ENCODE data around the gene NGDN.
"Not testable (repeated sequence)": the region's sequence is repeated elsewhere in the genome, so short reads cannot be mapped to it uniquely, and the experiment has no call there.

The NGDN gene, protein sequence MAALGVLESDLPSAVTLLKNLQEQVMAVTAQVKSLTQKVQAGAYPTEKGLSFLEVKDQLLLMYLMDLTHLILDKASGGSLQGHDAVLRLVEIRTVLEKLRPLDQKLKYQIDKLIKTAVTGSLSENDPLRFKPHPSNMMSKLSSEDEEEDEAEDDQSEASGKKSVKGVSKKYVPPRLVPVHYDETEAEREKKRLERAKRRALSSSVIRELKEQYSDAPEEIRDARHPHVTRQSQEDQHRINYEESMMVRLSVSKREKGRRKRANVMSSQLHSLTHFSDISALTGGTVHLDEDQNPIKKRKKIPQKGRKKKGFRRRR

DNA sequence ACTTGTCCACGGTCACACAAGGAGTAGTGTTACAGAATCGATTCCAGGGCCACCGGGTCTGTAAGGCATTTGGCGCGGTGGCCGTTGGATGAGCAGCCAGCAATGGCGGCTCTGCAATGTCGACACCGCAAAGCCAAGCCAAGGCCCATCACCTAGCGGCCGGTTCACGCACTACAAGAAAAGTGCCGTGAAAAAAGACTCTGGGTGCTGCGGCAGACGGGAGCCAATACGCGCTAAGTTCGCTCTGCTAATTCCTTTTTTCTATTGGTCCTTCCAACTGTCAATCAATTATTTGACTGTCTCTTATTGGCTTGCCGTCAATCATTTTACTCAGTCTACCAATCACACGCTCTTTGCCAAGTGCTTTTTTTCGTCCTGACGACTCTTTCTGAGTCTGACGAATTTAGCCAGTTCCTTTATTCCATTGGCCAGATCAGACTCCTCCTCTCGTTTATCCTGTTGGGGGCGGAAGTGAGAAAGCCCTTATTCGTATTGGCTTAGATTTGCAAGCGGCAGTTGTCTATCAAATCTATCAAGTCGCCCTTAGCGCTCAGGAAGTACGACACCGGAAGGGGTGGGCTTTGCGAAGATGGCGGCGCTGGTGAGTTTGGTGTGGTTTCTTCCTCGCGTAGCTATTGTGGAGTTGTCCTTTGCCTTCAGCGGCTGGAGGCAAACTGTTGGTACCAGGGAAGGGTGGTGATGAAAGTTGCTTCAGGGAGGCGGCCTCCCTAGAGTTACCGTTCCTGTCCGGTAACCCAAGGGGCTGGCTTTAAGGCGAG lies at the start of gene NGDN:
NGDN (plus strand) TSS at position 577 of the 779 bp plus-strand sequence; CDS start at position 590, 13 bp downstream.
- DNase-seq: peak; percentile 77 to 100 (median 94)

GRCh38 chr14:23421594-23421993 lies 47.9 kb upstream of the NGDN start:
- no peak for DNase-seq

DNA sequence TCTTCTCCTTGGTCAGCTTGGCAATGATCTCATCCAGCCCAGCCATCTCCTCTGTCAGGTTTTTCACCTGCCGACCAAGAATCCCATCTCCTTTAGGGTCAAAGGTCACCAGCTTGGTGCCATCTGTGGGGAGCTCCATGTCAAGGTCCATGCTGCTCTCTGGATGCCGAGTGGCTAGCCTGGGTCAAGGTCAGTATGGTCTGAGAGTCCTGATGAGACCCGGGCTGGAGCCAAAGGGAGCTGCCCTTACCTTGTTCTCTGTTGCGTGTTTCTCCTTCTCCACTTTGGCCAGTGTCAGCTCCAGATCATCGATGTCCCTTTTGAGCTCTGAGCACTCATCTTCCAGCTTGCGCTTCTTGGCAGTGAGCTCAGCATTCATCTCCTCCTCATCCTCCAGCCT lies 45.8 kb upstream of the NGDN start:
- DNase-seq: no peak

- no peak for DNase-seq
Measured at GRCh38 chr14:23425169-23425568, 44.3 kb upstream of the NGDN start.

GRCh38 chr14:23425798-23426197 lies 43.7 kb upstream of the NGDN start:
- DNase-seq: not testable (repeated sequence)

DNA sequence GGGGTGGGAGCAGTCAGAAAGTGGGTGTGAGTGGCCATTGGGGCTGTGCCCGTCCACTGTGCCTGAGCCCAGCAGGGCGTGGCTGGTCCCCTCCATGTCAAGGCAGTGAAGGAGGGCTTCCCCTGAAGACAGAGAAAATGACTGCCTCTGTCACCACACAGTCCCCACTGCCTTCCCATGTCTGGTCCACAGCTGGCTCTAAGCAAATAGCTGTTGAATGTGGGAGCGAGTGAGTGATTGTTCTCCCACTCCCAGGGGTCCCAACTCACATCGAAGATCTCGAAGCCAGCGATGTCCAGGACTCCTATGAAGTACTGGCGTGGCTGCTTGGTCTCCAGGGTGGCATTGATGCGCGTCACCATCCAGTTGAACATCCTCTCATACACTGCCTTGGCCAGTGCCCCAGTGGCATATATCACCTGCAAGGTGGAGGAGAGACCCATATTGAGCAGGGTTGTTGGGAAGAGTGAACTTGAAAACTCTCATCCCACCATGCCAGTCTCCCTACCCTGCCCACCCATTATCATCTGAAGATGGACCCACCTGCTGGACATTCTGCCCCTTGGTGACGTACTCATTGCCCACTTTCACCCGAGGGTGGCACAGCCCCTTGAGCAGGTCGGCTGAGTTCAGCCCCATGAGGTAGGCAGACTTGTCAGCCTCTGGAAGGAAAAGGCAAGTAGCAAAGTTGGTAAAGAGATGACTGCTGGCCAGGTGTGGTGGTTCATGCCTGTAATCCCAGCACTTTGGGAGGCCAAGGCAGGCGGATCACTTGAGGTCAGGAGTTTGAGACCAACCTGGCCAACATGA lies 40.6 kb upstream of the NGDN start:
- no peak for DNase-seq

- DNase-seq: no peak
Measured at GRCh38 chr14:23430016-23430722, 39.3 kb upstream of the NGDN start.

GRCh38 chr14:23430723-23431085 lies 38.8 kb upstream of the NGDN start:
- peak in 25 of 56 donors; percentile 11 to 71 (median 40) for DNase-seq

DNA sequence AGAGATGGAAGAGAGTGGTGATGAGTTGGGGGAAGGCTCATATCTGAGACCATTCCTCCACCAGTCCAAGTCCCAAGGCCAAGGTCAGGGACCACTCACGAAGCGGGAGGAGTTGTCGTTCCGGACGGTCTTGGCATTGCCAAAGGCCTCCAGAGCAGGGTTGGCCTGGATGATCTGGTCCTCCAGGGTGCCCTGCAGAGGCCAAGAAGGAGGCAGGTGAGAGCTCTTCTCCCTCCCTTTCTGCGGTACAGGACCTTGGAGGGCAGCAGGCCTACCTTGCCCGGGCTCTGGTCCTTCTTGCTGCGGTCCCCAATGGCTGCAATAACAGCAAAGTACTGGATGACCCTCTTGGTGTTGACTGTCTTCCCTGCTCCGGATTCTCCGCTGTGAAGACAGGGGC lies 38.0 kb upstream of the NGDN start:
- no peak for DNase-seq

GRCh38 chr14:23432102-23432925 lies 37.2 kb upstream of the NGDN start:
- DNase-seq: no peak

- no peak for DNase-seq
Measured at GRCh38 chr14:23432946-23433345, 36.6 kb upstream of the NGDN start.

- no peak for DNase-seq
Measured at GRCh38 chr14:23433457-23433856, 36.0 kb upstream of the NGDN start.

DNA sequence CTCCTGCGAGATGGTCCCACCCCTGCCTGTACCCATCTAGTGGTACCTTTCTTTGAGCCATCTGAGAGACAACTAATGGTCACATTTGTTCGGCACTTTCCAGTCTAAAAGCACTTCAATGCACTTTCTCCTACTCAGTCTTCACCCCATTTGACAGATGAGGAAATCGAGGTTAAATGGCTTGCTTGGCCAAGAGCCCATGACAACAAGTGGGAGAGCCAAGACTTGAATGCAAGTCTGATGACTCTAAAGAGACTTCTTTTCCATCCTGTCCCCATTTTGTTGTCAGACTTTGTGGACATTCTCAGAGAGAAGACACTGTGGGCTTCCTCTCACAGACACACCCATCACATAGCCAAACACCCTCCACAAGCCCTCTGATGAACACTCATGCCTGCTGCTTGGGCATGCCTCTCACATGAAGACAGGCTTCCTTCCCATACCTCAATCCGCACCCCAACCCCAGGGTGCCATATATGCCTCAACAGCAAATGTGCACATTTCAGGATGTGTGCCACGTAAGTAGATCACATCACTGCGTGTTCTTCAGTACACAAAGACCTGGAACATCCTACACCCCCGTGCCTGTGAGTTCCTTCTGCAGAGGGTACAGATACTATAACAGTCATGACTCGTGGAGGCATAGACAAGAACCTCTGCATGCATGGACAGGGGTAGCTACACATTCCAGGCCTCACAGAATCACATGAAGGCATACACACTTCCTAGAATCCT lies 34.8 kb upstream of the NGDN start:
- DNase-seq: peak in 16 of 56 donors; percentile 9 to 71 (median 36)

GRCh38 chr14:23435543-23436326 lies 33.8 kb upstream of the NGDN start, which contains the start of gene MYH7:
Gene MYH7, minus strand, starts transcription at chr14:23435660. Its CDS starts 1,928 bp downstream, at chr14:23433732.
- no peak for DNase-seq

DNA sequence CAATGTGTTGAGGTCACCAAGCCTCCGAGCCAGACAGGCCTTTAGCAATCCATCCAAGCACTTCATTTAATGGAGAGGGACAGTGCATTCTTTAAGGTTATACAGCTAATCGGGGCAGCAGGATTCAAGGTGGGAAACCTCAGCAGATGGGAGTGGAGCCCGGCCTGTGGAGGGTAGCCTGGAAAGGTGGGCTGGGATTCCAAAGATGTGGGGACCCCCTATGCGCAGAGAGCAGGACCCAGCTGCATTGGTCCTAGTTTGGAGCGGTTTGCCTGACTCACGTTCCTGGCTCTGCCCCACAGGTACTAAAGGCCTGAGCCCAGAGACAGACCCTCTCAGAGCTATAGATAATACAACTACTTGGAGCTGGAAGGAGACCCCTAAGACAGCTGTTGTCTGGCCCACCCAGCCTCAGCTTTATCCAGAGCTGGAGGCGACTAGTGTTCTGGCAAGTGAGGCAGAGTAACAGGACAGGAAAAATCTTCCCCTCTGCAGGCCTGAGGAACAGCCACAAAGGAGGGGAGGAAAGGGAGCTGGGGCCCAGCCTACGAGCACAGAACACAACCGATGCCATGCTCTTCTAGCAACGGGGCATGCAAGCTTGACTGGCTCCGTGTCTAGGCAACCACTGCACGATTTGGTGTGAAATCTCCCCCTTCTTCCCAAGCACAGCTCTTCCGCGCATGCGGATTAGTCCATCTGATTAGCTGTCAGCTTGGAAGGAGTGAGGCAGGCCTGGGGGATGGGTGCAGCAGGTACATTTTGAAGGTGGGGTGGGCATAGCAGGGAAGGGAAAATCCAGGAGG lies 33.0 kb upstream of the NGDN start:
- DNase-seq: peak in 50 of 56 donors; percentile 16 to 95 (median 78)

- peak in 1 of 56 donors; percentile 64 for DNase-seq
Measured at GRCh38 chr14:23437133-23438100, 32.1 kb upstream of the NGDN start.
